Osteocyte (in vitro differentiated cells): Measurements from ENCODE around the gene WDR91. TPM values are rescaled to one million over a fixed set of nuclear protein-coding genes. Genes with fewer than 3 reads are reported as not detected.
"Not testable (repeated sequence)": the region's sequence is repeated elsewhere in the genome, so short reads cannot be mapped to it uniquely, and the experiment has no call there.

Experiments
- DNase-seq: peaks from one replicate; pipeline ENCODE4 v3.0.0; 2021; ENCODE audit warnings: mixed read lengths; ENCODE audit not compliant: unreplicated experiment; ENCODE audit errors: extremely low spot score
- H3K27ac Mint-ChIP-seq: one replicate; pipeline ENCODE4 v1.8.0; 2021; ENCODE audit warnings: mild to moderate bottlenecking, mixed read lengths; ENCODE audit not compliant: unreplicated experiment
- H3K27me3 Mint-ChIP-seq: one replicate; pipeline ENCODE4 v1.8.0; 2021; ENCODE audit warnings: mixed read lengths; ENCODE audit not compliant: unreplicated experiment
- H3K36me3 Mint-ChIP-seq: one replicate; pipeline ENCODE4 v1.8.0; 2021; ENCODE audit warnings: mixed read lengths; ENCODE audit not compliant: unreplicated experiment
- H3K4me1 Mint-ChIP-seq: one replicate; pipeline ENCODE4 v1.8.0; 2021; ENCODE audit warnings: mixed read lengths; ENCODE audit not compliant: unreplicated experiment
- H3K4me3 Mint-ChIP-seq: one replicate; pipeline ENCODE4 v1.8.0; 2021; ENCODE audit warnings: mild to moderate bottlenecking, moderate library complexity, mixed read lengths; ENCODE audit not compliant: unreplicated experiment
- H3K9me3 Mint-ChIP-seq: one replicate; pipeline ENCODE4 v1.8.0; 2021; ENCODE audit warnings: mixed read lengths; ENCODE audit not compliant: unreplicated experiment
- total RNA-seq: library from RNA; stranded (reverse); gene quantifications from 2 replicates; pipeline ENCODE4 v1.2.1, GENCODE V29; 2021
- TF ChIP-seq, protein P1 (sequence below): fragments of 200-600 bp; sonication (generic); IDR thresholded peaks from 2 replicates; pipeline ENCODE4 v1.5.0; 2021; ENCODE audit warnings: antibody characterized with exemption, mild to moderate bottlenecking, moderate library complexity

The WDR91 gene
- total RNA-seq, 1 donor from 2014 or later = 10.8 TPM

DNA sequence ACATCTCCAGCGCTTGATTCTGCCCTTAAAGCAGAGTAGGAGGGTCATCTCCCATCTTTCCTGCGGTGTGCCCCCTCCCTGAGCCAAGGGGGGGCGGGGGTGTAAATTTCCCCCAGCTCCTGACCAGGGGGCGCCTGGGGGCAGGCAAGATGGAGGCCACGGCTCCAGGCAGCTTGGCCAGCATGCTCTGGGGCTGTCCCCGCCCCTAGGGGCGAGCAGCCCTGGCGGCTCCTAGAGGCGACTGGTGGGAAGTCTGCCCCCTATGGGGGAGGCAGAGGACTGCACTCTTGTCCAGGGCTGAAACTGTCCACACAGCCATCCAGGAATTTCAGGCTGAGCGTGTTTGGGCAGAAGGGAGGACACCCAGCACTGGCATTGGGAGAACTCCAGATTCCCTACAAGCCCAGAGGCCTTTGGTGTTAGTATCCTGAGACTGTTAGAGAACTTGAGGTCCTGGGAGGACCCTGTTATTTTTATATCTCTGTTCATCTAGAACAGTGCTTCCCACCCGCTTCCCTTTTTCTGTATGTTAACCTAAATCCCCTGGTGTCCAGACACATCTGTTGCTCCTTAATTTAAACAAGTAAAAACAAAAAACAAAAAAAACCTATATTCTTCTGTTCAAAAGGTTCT, 26.9 kb upstream of the WDR91 start:
- H3K9me3 Mint-ChIP-seq = no peaks in the 10 kb centered on the region
- H3K27ac Mint-ChIP-seq = no peak overlapping the region
- peaks cover 25% of the 10 kb centered on the region for H3K27me3 Mint-ChIP-seq
- TF ChIP-seq, protein P1, sequence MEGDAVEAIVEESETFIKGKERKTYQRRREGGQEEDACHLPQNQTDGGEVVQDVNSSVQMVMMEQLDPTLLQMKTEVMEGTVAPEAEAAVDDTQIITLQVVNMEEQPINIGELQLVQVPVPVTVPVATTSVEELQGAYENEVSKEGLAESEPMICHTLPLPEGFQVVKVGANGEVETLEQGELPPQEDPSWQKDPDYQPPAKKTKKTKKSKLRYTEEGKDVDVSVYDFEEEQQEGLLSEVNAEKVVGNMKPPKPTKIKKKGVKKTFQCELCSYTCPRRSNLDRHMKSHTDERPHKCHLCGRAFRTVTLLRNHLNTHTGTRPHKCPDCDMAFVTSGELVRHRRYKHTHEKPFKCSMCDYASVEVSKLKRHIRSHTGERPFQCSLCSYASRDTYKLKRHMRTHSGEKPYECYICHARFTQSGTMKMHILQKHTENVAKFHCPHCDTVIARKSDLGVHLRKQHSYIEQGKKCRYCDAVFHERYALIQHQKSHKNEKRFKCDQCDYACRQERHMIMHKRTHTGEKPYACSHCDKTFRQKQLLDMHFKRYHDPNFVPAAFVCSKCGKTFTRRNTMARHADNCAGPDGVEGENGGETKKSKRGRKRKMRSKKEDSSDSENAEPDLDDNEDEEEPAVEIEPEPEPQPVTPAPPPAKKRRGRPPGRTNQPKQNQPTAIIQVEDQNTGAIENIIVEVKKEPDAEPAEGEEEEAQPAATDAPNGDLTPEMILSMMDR = peak; percentile 43
- H3K4me1 Mint-ChIP-seq = no peaks in the 10 kb centered on the region
- no peaks in the 10 kb centered on the region for H3K36me3 Mint-ChIP-seq
- peak; percentile 82 for DNase-seq
- H3K4me3 Mint-ChIP-seq = no peak overlapping the region

DNA sequence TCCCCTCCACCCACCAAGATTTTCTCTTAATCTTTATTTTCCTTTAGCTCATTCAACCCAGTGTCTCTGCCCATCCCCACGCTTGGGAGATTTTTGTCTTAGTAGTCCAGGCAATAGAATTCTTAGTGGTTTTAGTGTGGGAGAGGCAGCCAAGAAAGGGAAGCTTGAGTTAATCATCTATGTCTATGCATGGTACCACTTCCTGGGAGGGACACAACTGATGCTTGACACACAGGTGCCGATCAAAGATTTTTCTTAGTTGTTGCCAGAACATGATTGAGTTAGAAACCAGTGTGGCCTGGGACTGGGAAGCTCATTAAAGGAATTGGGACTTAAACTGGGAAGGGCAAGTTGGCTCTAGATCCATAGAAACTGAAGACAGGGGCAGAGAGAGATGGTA, 25.4 kb upstream of the WDR91 start:
- Mint-ChIP-seq H3K27ac (no peak overlapping the region), H3K27me3 (peaks cover 13% of the 10 kb centered on the region), H3K4me3 (no peak overlapping the region), H3K4me1 (no peaks in the 10 kb centered on the region), H3K9me3 (no peaks in the 10 kb centered on the region), H3K36me3 (no peaks in the 10 kb centered on the region)
- TF ChIP-seq, protein P1 = no peak
- no peak for DNase-seq

DNA sequence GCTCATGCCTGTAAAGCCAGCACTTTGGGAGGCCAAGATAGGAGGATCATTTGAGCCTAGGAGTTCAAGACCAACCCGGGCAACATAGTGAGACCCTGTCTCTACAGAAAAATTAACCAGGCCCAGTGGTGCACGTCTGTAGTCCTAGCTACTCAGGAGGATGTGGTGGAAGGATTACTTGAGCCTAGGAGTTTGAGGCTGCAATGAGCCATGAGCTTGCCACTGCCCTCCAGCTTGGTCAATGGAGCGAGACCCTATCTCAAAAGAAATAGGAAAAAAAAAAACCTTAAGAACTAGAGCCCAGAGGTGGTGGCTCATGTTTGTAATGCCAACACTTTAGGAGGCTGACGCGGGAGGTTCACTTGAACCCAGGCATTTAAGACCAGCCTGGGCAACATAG, 24.5 kb upstream of the WDR91 start:
- Mint-ChIP-seq H3K4me3 (no peak overlapping the region), H3K36me3 (no peaks in the 10 kb centered on the region), H3K27ac (no peak overlapping the region), H3K4me1 (no peaks in the 10 kb centered on the region), H3K27me3 (peaks cover 7% of the 10 kb centered on the region), H3K9me3 (no peaks in the 10 kb centered on the region)
- peak; percentile 19 for DNase-seq
- TF ChIP-seq, protein P1 = no peak

DNA sequence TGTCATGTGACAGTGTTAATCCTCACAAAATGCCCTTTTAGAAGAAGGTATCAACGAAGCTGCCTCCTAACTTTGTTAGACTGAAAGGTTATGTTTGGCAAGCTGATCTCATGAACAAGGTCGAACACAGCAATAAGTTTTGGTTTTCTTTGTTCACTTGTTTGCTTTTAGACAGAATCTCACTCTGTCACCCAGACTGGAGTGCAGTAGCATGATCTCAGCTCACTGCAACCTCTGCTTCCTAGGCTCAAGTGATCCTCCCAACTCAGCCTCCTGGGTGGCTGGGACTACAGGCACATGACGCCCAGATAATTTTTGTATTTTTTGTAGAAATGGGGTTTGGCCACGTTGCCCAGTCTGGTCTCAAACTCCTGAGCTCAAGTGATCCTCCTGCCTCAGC, 23.4 kb upstream of the WDR91 start:
- Mint-ChIP-seq H3K36me3 (no peaks in the 10 kb centered on the region), H3K4me1 (no peaks in the 10 kb centered on the region), H3K27ac (no peak overlapping the region), H3K4me3 (no peak overlapping the region), H3K9me3 (no peaks in the 10 kb centered on the region), H3K27me3 (peaks cover 2% of the 10 kb centered on the region)
- DNase-seq = peak; percentile 25
- TF ChIP-seq, protein P1 = no peak

DNA sequence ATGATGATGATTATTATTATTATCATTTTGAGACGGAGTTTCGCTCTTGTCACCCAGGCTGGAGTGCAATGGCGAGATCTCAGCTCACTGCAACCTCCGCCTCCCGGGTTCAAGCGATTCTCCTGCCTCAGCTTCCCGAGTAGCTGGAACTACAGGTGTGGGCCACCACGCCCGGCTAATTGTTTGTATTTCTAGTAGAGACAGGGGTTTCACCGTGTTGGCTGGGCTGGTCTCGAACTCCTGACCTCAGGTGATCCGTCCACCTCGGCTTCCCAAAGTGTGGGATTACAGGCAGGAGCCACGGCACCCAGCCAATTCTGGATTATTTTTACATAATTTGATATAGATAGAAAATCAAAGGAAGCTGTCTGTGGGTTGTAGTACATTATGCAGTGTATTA, 22.8 kb upstream of the WDR91 start:
- not testable (repeated sequence) for H3K27ac Mint-ChIP-seq, H3K4me1 Mint-ChIP-seq, H3K9me3 Mint-ChIP-seq, H3K27me3 Mint-ChIP-seq, H3K36me3 Mint-ChIP-seq, H3K4me3 Mint-ChIP-seq
- peak; percentile 63 for DNase-seq

DNA sequence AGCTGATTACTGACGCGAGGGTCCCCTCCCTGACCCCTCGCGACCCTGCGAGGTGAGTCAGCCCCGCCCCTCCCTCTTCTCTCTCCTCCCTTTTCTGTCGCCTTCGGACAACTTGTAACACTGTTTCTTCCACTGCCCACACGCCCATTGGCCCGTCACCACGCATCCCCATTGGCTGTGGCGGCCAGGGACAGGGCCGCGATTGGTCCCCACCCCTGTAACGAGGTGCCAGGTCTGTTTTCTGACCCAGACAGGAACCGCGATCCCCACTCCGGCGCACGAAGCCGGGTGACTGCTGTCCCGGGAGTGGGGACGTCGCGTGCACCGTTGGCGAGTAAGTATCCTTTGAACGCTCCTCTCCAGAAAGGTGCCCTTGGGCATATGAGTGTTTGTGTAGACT, 22.2 kb upstream of the WDR91 start, which contains the start of gene STRA8:
STRA8 (plus strand) TSS at position 269 of the 400 bp plus-strand sequence. CDS start 6,687 bp downstream, outside the sequence.
- Mint-ChIP-seq H3K36me3 (no peaks in the 10 kb centered on the region), H3K4me3 (no peak within 1 kb of the TSS), H3K27ac (no peak within 1 kb of the TSS), H3K9me3 (no peaks in the 10 kb centered on the region), H3K4me1 (no peaks in the 10 kb centered on the region), H3K27me3 (peaks cover 2% of the 10 kb centered on the region)
- peak; percentile 82 for DNase-seq
- TF ChIP-seq, protein P1 = no peak
